Chondrocyte (in vitro differentiated cells): ENCODE results near the gene PAPLN. TPM values are rescaled to one million over a fixed set of nuclear protein-coding genes. Genes with fewer than 3 reads are reported as not detected.

Source experiments
- DNase-seq: peaks from one replicate; pipeline ENCODE4 v3.0.0; 2021; ENCODE audit warnings: mixed read lengths, low spot score
- H3K27ac Mint-ChIP-seq: one replicate; pipeline ENCODE4 v1.8.0; 2021; ENCODE audit warnings: mild to moderate bottlenecking, moderate library complexity, mixed read lengths; ENCODE audit not compliant: unreplicated experiment
- H3K27me3 Mint-ChIP-seq: 2 replicates; pipeline ENCODE4 v1.8.0; 2021; ENCODE audit warnings: low read depth, mixed read lengths
- H3K36me3 Mint-ChIP-seq: 2 replicates; pipeline ENCODE4 v1.8.0; 2021; ENCODE audit warnings: low read depth, mixed read lengths
- H3K4me1 Mint-ChIP-seq: 2 replicates; pipeline ENCODE4 v1.8.0; 2021; ENCODE audit warnings: low read depth, mild to moderate bottlenecking, mixed read lengths
- H3K4me3 Mint-ChIP-seq: one replicate; pipeline ENCODE4 v1.8.0; 2021; ENCODE audit warnings: mild to moderate bottlenecking, moderate library complexity, mixed read lengths; ENCODE audit not compliant: unreplicated experiment
- H3K9me3 Mint-ChIP-seq: 2 replicates; pipeline ENCODE4 v1.8.0; 2021; ENCODE audit warnings: low read depth, mixed read lengths
- total RNA-seq: library from RNA; stranded (reverse); gene quantifications from 3 replicates; pipeline ENCODE4 v1.2.1, GENCODE V29; 2021
- TF ChIP-seq, protein P1 (sequence below): fragments of 200-600 bp; sonication (generic); IDR thresholded peaks from 2 replicates; pipeline ENCODE4 v1.5.0; 2021; ENCODE audit warnings: antibody characterized with exemption, mild to moderate bottlenecking, moderate library complexity

The PAPLN gene
- total RNA-seq, 1 donor from 2014 or later: 16.8 TPM

DNA sequence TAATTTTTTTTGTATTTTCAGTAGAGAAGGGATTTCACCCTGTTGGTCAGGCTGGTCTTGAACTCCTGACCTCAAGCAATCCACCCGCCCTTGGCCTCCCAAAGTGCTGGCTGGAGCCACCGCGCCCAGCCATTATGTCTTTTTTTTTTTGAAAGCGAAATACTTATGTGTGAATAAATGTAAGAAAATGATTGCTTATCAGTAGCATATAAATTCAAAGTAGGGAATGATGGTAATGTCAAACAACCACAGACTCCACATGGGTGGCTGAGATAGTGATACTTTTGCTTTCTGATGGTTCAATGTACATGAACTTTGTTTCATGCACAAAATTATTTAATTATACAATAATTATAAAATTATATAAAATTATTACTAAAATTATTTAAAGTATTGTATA, 75.8 kb downstream of the PAPLN start:
- H3K4me3 Mint-ChIP-seq: no peak overlapping the region
- peaks cover 3% of the 10 kb centered on the region for H3K36me3 Mint-ChIP-seq
- no peak overlapping the region for H3K27ac Mint-ChIP-seq
- H3K9me3 Mint-ChIP-seq: no peaks in the 10 kb centered on the region
- H3K4me1 Mint-ChIP-seq: peaks cover 20% of the 10 kb centered on the region
- TF ChIP-seq, protein P1, sequence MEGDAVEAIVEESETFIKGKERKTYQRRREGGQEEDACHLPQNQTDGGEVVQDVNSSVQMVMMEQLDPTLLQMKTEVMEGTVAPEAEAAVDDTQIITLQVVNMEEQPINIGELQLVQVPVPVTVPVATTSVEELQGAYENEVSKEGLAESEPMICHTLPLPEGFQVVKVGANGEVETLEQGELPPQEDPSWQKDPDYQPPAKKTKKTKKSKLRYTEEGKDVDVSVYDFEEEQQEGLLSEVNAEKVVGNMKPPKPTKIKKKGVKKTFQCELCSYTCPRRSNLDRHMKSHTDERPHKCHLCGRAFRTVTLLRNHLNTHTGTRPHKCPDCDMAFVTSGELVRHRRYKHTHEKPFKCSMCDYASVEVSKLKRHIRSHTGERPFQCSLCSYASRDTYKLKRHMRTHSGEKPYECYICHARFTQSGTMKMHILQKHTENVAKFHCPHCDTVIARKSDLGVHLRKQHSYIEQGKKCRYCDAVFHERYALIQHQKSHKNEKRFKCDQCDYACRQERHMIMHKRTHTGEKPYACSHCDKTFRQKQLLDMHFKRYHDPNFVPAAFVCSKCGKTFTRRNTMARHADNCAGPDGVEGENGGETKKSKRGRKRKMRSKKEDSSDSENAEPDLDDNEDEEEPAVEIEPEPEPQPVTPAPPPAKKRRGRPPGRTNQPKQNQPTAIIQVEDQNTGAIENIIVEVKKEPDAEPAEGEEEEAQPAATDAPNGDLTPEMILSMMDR: no peak
- no peaks in the 10 kb centered on the region for H3K27me3 Mint-ChIP-seq
- DNase-seq: no peak

DNA sequence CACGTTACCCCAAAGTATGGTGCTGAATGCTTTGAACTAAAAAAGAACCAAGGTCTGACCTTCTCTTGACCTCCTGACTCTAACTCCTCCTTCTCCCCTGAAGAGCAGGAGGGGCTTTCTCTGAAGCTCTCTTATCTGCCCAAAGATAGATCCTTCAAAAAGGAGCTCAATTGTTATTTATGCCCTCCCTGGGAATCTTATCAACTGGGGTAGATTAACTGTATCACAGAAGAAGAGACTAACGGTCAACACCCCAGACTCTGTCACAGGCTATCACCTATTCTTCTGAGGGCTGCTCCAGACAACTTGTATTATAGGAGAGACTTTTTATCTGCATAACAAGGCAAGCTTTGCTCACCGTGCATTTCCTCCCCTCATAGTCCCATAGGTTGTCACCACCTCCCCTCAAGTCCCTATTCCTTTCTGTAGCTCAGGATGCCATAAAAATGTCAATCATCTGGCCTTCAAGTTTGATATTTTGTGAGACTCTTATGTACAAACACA, 86.6 kb downstream of the PAPLN start:
- Mint-ChIP-seq H3K4me3 (no peak overlapping the region), H3K4me1 (peaks cover 34% of the 10 kb centered on the region), H3K36me3 (peaks cover 1% of the 10 kb centered on the region), H3K27me3 (no peaks in the 10 kb centered on the region), H3K27ac (no peak overlapping the region), H3K9me3 (no peaks in the 10 kb centered on the region)
- TF ChIP-seq, protein P1: no peak
- DNase-seq: no peak

Other genes starting within 250 kb of the PAPLN start
- 26.4 to 27.6 TPM (median 26.9 TPM) in 3 replicates for gene ZFYVE1, start 210.4 kb upstream of the PAPLN start, total RNA-seq
- 51.0 to 73.7 TPM (median 53.2 TPM) in 3 replicates for gene RBM25, start 179.0 kb upstream of the PAPLN start, total RNA-seq
- gene PSEN1, start 101.0 kb upstream of the PAPLN start, total RNA-seq: 51.1 to 58.6 TPM (median 58.5 TPM) in 3 replicates
- gene NUMB, start 221.0 kb downstream of the PAPLN start, total RNA-seq: 59.2 to 60.9 TPM (median 60.7 TPM) in 3 replicates